HG02943 (cell line): Measurements from ENCODE around the gene PLEKHM1.

Experiments
- ATAC-seq: cut with Tn5 transposase; IDR thresholded peaks from one replicate; pipeline ENCODE4 v1.9.1; 2021; ENCODE audit warnings: mild to moderate bottlenecking, low read depth, moderate library complexity; ENCODE audit not compliant: unreplicated experiment

PLEKHM1 gene

DNA sequence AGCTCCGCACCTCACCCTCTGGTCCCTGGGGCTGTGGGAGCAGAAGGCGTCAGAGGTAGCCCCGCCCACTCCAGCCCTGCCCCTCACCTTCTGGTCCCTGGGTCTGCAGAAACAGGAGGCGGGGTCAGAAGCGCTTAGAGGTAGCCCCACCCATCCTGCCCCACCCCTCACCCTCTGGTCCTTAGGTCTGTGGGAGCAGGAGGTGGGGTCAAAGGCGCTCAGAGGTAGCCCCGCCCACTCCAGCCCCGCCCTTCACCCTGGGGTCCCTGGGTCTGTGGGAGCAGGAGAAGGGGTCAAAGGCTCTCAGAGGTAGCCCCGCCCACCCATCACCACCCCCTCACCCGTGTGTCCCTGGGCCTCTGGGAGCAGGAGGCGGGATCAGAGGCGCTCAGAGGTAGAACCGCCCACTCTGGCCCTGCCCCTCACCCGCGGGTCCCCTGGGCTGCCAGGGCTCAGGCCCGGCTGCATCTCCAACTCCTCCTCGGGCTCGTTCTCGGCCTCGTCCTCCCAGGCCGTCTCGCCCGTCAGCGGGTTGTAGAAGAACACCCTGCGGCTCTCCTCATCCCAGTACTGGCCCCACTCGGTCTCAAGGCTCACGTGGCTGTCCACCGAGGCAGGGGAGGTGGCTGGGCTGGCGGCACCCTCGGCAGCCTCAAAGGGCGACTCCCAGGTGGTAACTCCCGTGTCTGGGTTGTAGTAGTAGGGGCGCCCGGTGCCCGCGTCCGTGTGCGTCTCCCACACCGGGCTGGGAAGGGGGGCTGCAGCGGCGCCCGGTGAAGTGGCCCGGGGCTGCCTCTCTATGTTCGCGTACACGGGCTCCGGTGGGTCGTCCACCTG is 85.1 kb downstream of the PLEKHM1 start:
- no peak for ATAC-seq

GRCh38 chr17:45404870-45405249 is 85.7 kb downstream of the PLEKHM1 start:
- ATAC-seq = no peak

DNA sequence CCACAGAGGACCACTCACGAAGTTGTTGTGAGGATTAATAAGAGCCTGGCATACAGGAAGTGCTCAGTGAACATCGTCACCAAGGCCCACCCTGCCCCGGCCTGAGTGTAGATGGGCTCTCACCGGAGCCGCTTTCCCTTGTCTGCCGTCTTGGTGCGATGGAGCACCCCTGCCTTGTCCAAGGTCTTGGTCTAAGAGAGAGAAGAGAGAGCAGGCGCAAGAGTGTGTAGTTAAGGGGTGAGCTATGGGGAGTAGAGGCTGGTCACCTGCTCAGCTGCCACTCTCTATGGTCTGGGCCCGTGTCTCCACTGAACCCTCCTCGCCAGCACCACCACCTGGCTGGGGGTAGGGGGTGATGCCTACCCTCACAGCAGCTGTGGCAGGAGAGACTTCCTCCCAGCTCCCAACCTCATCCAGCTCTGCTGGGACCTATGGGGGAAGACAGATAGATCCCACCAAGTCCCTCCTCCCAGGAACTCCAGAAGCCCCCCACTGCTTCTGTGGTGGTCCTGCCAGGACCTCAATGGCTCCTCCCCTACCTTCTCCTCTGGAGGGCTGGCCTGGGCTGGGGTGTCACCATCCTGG is 86.5 kb downstream of the PLEKHM1 start:
- no peak for ATAC-seq

DNA sequence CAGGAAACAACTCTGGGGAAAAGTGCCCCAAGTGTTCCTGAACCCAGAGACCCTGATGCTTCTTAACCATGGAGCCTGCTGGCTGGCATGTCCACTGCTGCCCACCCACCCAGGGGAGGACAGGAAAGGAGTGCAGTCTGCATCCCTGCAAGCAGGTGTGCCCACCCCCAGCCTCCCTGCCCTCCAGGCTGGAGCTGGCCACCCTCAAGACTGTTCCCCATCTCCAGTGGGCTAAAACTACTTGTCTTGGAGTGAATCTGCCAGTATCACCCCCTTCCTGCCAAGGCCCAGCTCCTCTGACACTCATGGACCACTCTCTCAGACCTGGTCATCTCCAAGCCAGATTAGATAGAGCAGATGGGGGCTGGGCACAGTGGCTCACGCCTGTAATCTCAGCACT is 87.6 kb downstream of the PLEKHM1 start:
- no peak for ATAC-seq

GRCh38 chr17:45398800-45399199 is 91.7 kb downstream of the PLEKHM1 start:
- ATAC-seq = no peak

- ATAC-seq = no peak
Measured at GRCh38 chr17:45397796-45398195, 92.7 kb downstream of the PLEKHM1 start.

GRCh38 chr17:45396496-45397205 is 93.9 kb downstream of the PLEKHM1 start:
- no peak for ATAC-seq

- ATAC-seq = no peak
Measured at GRCh38 chr17:45395569-45396415, 94.7 kb downstream of the PLEKHM1 start.

GRCh38 chr17:45394913-45395568 is 95.5 kb downstream of the PLEKHM1 start:
- ATAC-seq = no peak

GRCh38 chr17:45394564-45394912 is 96.0 kb downstream of the PLEKHM1 start:
- no peak for ATAC-seq

DNA sequence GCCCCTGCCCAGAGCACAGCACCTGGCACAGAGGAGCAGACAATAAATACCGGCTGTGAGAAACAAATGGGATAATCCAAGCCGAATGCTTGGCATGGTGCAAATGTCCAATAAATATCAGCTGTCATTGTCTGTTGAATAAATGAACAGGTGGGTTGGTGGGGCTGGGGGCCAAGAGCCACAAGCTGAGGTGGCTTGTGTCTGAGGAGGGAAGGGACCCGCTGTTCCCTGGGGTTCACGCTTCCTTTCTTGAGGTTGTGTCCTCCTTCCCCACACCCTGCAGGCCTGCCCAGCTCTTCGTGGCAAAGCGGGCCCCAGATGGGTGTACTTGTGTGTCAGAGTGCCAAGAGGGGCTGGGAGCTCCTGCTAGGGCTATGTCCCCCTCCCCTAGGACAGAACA is 96.4 kb downstream of the PLEKHM1 start:
- no peak for ATAC-seq

DNA sequence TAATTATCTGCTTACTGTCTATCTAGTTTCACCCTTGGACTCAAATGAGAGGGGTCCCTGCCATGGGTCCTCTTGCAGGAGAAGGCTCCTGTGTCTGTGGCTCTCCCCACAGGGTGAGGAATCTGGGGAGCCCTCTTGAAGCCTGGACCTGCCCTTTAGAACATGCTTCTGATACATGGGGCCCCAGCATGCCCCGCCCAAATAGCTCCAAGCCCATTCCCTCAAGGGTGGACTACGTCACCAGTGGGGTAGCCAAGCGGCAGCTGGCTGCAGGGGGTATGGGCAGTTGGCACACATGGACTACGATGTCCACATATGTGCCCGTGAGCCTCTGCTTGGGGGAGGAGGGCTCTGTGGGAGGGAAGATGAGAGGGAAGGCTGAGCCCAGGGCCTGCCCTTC is 97.1 kb downstream of the PLEKHM1 start:
- no peak for ATAC-seq

DNA sequence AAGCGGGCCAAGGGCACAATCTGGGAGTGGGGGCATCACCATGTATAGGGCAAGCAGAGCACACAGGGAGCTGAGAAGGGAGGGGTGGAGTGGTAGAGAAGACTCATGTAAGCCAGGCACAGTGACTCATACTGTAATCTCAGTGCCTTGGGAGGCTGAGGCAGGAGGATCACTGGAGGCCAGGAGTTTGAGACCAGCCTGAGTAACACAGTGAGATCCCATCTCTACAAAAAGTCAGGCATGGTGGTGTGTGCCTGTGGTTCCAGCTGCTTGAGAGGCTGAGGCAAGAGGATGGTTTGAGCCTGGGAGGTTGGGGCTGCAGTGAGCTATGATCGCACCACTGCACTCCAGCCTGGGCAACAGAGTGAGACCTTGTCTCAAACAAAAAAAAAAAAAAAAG is 98.6 kb downstream of the PLEKHM1 start:
- ATAC-seq = no peak

DNA sequence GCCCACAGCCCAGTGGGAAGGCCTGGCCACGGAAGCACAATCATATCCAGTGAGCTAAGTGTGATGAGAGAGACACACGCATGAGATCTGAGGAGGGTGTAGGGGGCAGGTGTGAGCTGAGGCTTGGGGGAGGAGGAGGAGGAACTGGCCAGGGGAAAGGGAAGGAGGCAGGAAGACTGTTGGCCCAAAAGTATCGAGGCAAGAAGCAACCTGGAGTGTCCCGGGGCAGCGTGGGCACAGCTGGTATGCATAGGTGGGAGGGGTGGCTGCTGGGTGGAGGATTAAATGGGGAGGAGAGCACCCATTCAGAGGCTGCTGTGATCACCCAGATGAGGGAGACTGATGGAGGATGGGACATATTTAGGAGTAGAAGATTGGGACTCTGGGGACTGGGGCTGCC is 99.2 kb downstream of the PLEKHM1 start:
- ATAC-seq = no peak

DNA sequence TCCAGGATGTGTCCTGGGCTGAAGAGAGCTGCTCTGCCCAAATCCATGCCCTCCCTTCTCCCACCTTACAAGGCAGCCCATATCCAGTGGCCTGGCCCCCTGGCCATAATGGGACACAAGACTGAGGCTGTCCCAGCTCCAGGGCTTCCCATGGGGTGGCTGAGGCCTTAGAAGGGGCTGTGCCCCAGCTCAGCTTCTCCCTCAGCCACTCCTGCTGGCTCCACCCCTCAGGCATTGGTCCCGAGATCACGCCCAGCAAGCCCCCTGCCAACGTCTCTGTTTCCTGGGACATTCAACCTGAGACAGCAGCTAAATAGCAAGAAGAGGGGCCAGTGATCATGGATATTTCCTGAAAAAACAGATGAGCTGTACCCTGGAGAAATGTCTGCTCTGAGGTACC is 101.2 kb downstream of the PLEKHM1 start:
- ATAC-seq = no peak

DNA sequence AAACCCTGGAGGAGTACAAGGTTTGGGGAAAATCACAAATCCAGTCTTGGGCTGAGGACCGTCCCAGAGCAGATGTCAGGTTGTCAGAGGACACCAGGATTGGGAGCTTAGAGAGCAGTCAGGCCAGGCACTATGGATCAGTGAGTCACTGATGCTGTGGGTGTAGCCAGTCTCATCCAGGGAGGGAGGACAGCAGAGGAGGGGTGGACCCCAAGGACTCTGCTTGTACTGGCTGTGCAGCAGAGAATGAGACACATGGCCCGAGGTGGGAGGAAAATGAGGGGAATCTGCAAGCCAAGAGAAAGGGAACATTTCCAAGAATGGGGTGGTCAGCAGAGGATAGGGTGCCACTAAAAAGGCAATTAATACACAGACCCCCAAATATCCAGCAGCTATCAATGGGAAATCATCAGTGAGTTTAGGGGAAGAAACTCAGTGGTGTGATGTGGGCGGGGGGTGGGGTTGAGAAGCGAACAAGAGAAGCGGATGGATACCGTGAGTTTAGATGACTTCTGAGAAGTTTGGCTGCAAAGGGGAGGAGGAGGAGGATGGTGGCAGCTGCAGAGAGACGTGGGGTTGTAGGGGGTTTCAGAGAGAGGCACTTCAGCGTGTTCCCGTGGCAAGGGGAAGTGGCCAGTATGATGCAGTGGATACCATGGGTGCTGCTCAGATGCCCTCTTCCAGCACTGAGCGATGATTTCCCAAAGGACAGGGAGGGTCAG is 101.8 kb downstream of the PLEKHM1 start:
- no peak for ATAC-seq

- no peak for ATAC-seq
Measured at GRCh38 chr17:45387739-45388138, 102.8 kb downstream of the PLEKHM1 start.

DNA sequence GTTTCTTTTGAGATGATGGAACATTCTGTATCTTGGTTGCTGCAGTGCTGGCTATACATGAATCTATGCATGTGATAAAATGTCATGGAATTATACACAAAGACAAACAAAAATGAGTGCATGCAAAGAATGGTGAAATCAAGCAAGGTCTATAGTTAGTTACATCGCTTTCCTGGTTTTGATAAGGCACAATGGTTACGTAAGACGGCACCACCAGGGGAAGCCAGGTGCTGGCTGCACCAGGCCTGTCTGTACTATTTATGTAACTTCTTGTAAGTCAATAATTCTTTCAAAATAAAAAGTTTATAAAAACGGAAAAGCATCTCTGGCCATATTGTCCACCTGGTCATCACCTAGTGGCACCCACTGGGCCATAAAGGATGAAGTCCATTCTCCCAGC is 104.3 kb downstream of the PLEKHM1 start:
- ATAC-seq = no peak
